Spleen (tissue), 11 donors: ENCODE data around the gene CENPP. TPM values are rescaled to one million over a fixed set of nuclear protein-coding genes. Genes with fewer than 3 reads are reported as not detected.
"Not testable (repeated sequence)": the region's sequence is repeated elsewhere in the genome, so short reads cannot be mapped to it uniquely, and the experiment has no call there.

ENCODE experiments used
- DNase-seq: peaks from one replicate; pipeline ENCODE4 v3.0.0-alpha.2; 2020
- H3K27ac ChIP-seq, 8 donors: fragments of 200-600 bp; sonication (generic) in 7 of 8; 1 replicate in 4 of 8; 2 replicates in 4 of 8; pipeline versions ENCODE4 v1.5.0 to v1.8.0; 2016 to 2021; ENCODE audit warnings: inconsistent platforms in 4 of 8, mild to moderate bottlenecking in 4 of 8, moderate library complexity in 1 of 8
- H3K27me3 ChIP-seq, 7 donors: fragments of 200-600 bp; sonication (generic) in 6 of 7; replicated peaks in 1 of 7; 1 replicate in 4 of 7; 2 replicates in 3 of 7; pipeline versions ENCODE4 v1.5.0 to v1.8.0; 2016 to 2021; ENCODE audit warnings: inconsistent platforms in 3 of 7, mild to moderate bottlenecking in 1 of 7
- H3K36me3 ChIP-seq, 6 donors: fragments of 200-600 bp; sonication (generic) in 5 of 6; 1 replicate in 4 of 6; 2 replicates in 2 of 6; pipeline versions ENCODE4 v1.5.0 to v1.8.0; 2016 to 2021; ENCODE audit warnings: inconsistent platforms in 2 of 6
- H3K4me1 ChIP-seq, 6 donors: fragments of 200-600 bp; sonication (generic) in 5 of 6; 1 replicate in 3 of 6; 2 replicates in 3 of 6; pipeline versions ENCODE4 v1.5.0 to v1.8.0; 2016 to 2021; ENCODE audit warnings: inconsistent platforms in 3 of 6
- H3K4me3 ChIP-seq, 8 donors: fragments of 200-600 bp; sonication (generic) in 7 of 8; 1 replicate in 4 of 8; 2 replicates in 4 of 8; pipeline versions ENCODE4 v1.5.0 to v1.8.0; 2016 to 2021; ENCODE audit warnings: inconsistent platforms in 4 of 8, mild to moderate bottlenecking in 4 of 8, moderate library complexity in 2 of 8
- H3K9me3 ChIP-seq, 8 donors: fragments of 200-600 bp; sonication (generic) in 7 of 8; 1 replicate in 4 of 8; 2 replicates in 4 of 8; pipeline versions ENCODE4 v1.5.0 to v1.8.0; 2016 to 2021; ENCODE audit warnings: inconsistent platforms in 4 of 8
- POLR2A ChIP-seq, 3 donors: fragments of 450-650 bp; IDR thresholded peaks; one replicate each; pipeline ENCODE4 v1.5.1; 2017; ENCODE audit warnings: antibody characterized with exemption in 3 of 3, mild to moderate bottlenecking in 1 of 3
- POLR2AphosphoS5 ChIP-seq, 3 donors: sonication (generic); formaldehyde crosslinking; IDR thresholded peaks; one replicate each; pipeline ENCODE4 v1.5.1; 2017; ENCODE audit warnings: antibody characterized with exemption in 3 of 3
- WGBS, 5 donors: extraction: QIAGEN DNeasy Blood & Tissue Kit in 3 of 5; methylation state at CpG; one replicate each; pipeline versions ENCODE4 v1.1.5 to v1.1.7; 2013 to 2018; 5-methylcytosine and 5-hydroxymethylcytosine counted together
- intact Hi-C: fragments of 100-400 bp; cut with DNase I; formaldehyde crosslinking; loops from one replicate; pipeline ENCODE4 v1.15.0; 2023; ENCODE audit warnings: low total_unique reads
- polyA plus RNA-seq, 3 donors: library from polyadenylated mRNA; stranded (reverse); fragments of 200-250 nt; gene quantifications; one replicate each; pipeline ENCODE4 v1.2.1, GENCODE V29; 2013
- total RNA-seq, 7 donors: library from RNA; depleted of rRNA in 3 of 7; stranded (reverse); fragments of >200 nt in 3 of 7; fragmentation: NEBNext Ultra II Directional in 4 of 7; extraction: Animal tissue kit (Norgen Biotek cat#: 25700) in 4 of 7; gene quantifications; one replicate each; pipeline versions ENCODE4 v1.1.0 to v1.2.1, GENCODE V29; 2016 to 2021
- TF ChIP-seq, protein P1 (sequence below), 11 experiments: fragments of 200-600 bp in 7 of 11; fragments of 450-650 bp in 4 of 11; sonication (generic) in 4 of 11; IDR thresholded peaks in 8 of 11; conservative IDR thresholded peaks in 3 of 11; 1 replicate in 7 of 11; 2 replicates in 4 of 11; pipeline versions ENCODE4 v1.4.0 to v1.8.0; 2016 to 2021; ENCODE audit warnings: antibody characterized with exemption in 11 of 11, inconsistent platforms in 4 of 11, mild to moderate bottlenecking in 1 of 11
- donor health status: healthy with polysubstance abuse.
- donor health status: DM: no; HTN: no; CAD: no; lungs with moderate emphysema.
- donor health status: DM: no; HTN: no; CAD: no.
- donor health status: Bipolar disorder and iron deficiency.
- donor health status: healthy.
- donor health status: DM: no; HTN: no; CAD: no.
- donor health status: DM: yes; HTN: yes; CAD: no.

The CENPP gene
- total and polyA plus RNA-seq, 10 donors = 1.7 to 15.8 (median 6.2) TPM

DNA sequence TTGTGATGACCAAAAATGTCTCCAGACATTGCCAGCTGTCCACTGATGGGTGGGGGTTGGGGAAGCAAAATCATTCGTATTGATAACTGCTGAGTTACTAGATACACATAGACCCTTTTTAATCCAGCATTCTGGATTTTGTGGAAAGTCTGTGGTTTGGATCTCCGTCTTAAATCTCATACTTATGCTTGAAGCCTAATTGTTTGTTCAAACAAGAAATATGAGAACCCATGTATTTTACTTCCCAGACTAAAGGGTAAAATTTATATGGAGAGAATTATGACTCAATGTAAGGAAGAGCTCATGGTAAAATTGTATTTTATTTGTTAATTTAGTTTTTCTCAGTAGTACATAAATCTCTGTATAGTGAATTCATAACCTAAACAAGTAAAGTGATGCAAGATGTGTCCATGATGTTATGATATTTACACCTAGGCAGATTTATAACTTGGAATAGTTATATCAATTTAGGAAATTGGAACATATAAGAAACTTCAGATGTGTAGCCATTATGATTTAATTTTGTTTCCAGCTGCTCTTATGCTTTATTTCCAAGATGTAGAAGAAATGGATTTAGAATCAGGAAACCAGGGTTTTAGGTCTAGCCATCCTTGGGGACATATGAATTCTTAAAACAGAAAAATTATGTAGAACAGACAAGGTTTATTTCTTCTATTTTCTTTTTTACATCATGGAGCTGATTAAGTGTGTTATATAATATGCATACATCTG, 83.2 kb downstream of the CENPP start:
- Histone ChIP-seq H3K4me3 (no peak overlapping the region), H3K27ac (no peak overlapping the region), H3K9me3 (no peaks in the 10 kb centered on the region), H3K36me3 (no peaks in the 10 kb centered on the region), H3K27me3 (no peaks in the 10 kb centered on the region), H3K4me1 (peaks cover 0 to 20% (median 13%) of the 10 kb centered on the region in 6 donors)
- WGBS, 5 donors = 90 to 100% (median 97%) methylated on average over 2 of the region's 2 CpGs
- intact Hi-C loops = no loop called here
- DNase-seq = no peak
- TF ChIP-seq POLR2A (IDR thresholded peaks at IDR 0.05) = no peak
- no peak for TF ChIP-seq POLR2AphosphoS5 (IDR thresholded peaks at IDR 0.05)
- TF ChIP-seq, protein P1, sequence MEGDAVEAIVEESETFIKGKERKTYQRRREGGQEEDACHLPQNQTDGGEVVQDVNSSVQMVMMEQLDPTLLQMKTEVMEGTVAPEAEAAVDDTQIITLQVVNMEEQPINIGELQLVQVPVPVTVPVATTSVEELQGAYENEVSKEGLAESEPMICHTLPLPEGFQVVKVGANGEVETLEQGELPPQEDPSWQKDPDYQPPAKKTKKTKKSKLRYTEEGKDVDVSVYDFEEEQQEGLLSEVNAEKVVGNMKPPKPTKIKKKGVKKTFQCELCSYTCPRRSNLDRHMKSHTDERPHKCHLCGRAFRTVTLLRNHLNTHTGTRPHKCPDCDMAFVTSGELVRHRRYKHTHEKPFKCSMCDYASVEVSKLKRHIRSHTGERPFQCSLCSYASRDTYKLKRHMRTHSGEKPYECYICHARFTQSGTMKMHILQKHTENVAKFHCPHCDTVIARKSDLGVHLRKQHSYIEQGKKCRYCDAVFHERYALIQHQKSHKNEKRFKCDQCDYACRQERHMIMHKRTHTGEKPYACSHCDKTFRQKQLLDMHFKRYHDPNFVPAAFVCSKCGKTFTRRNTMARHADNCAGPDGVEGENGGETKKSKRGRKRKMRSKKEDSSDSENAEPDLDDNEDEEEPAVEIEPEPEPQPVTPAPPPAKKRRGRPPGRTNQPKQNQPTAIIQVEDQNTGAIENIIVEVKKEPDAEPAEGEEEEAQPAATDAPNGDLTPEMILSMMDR (IDR thresholded peaks at IDR 0.05 in 8 of 11, conservative IDR thresholded peaks at IDR 0.05 in 3 of 11) = no peak

DNA sequence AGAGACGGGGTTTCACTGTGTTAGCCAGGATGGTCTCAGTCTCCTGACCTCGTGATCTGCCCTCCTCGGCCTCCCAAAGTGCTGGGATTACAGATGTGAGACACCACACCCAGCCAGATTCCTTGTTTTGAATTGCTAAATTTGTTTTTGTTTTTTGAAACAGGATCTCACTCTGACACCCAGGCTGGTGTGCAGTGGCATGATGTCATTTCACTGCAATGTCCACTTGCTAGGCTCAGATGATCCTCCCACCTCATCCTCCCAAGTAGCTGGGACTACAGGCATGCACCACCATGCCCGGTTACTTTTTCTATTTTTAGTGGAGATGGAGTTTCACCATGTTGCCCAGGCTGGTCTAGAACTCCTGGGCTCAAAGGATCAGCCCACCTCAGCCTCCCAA, 85.4 kb downstream of the CENPP start:
- 78 to 90% (median 88%) methylated on average over 4 of the region's 4 CpGs for WGBS, 5 donors
- intact Hi-C loops = not testable (repeated sequence)

DNA sequence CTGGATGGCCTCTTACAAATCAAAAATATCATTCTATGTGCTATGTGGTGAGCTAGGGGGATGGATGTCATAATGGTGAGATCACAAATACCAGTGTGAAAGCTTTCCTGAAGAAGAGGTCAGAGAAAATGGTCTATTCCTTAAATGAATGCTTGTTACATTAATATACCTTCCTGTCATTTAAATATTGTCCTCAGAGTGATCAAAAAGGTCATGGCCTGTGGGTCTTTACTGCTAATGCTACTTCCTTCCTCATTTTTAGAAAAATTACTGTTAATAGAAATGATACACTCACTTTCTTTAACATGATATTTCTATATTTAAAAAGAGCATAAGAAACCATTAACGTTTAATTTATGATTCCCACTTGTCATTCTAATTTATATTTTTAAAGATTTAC, 88.8 kb downstream of the CENPP start:
- no peak for DNase-seq
- Histone ChIP-seq H3K4me1 (peaks cover 0 to 13% (median 6%) of the 10 kb centered on the region in 6 donors), H3K36me3 (no peaks in the 10 kb centered on the region), H3K4me3 (no peak overlapping the region), H3K9me3 (no peaks in the 10 kb centered on the region), H3K27ac (no peak overlapping the region), H3K27me3 (no peaks in the 10 kb centered on the region)
- 7 to 25% (median 14%) methylated on average over 1 of the region's 1 CpG for WGBS, 5 donors
- intact Hi-C loops = no loop called here
- TF ChIP-seq, protein P1 (IDR thresholded peaks at IDR 0.05 in 8 of 11, conservative IDR thresholded peaks at IDR 0.05 in 3 of 11) = no peak
- no peak for TF ChIP-seq POLR2AphosphoS5 (IDR thresholded peaks at IDR 0.05)

More for the DNA sequence above, 85.4 kb downstream of the CENPP start:
- not testable (repeated sequence) for H3K36me3 ChIP-seq, H3K27me3 ChIP-seq, H3K9me3 ChIP-seq, H3K4me3 ChIP-seq, H3K27ac ChIP-seq, DNase-seq
- H3K4me1 ChIP-seq = peaks cover 0 to 26% (median 15%) of the 10 kb centered on the region in 6 donors

DNA sequence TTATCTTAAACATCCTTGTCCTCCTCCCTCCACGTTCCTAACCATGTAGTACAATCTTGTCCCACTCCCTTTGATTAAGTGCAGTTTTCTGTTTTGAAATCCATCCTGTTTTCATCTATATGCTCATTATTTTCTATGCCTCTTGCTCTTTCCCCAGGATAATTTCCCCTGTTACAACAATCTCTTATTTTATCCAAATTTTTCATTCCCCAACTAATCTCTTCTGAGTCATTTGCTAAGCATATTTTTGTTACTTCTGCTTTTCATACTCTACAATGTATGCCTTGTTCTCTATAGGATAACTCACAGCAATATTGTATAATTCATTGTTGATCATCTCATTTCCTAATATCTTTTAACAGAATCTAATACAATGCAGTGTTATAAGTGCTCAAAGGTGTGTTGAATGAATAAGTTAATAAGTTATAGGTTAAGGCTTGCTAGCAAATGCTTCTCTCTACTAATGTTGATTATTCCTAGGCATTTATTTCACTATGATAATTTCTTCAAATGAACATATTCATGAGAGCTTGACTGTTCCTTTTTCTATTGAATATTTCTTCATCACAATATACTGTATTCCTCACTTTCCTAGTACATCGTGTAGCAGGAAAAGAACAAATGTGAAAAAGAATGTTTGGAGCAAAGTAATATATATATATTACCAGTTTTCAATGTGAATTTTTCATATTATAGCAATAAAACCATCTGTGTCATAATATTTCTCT, 97.0 kb downstream of the CENPP start:
- Histone ChIP-seq H3K27ac (no peak overlapping the region), H3K27me3 (no peaks in the 10 kb centered on the region), H3K4me1 (no peaks in the 10 kb centered on the region), H3K4me3 (no peak overlapping the region), H3K9me3 (no peaks in the 10 kb centered on the region), H3K36me3 (no peaks in the 10 kb centered on the region)
- TF ChIP-seq POLR2A (IDR thresholded peaks at IDR 0.05) = no peak
- TF ChIP-seq, protein P1 (IDR thresholded peaks at IDR 0.05 in 8 of 11, conservative IDR thresholded peaks at IDR 0.05 in 3 of 11) = no peak
- TF ChIP-seq POLR2AphosphoS5 (IDR thresholded peaks at IDR 0.05) = no peak
- intact Hi-C loops = no loop called here
- no peak for DNase-seq
- 94 to 95% (median 94%) methylated on average over 2 of the region's 2 CpGs for WGBS, 5 donors
